HEK293T (cell line): ENCODE results near the gene ATP5PD.

Source experiments
- ARNT ChIP-seq: fragments of 450-650 bp; IDR thresholded peaks from 2 replicates; pipeline ENCODE4 v1.6.1; 2017; ENCODE audit warnings: mild to moderate bottlenecking
- BHLHE40 ChIP-seq: fragments of 450-650 bp; IDR thresholded peaks from 2 replicates; pipeline ENCODE4 v1.6.1; 2016; ENCODE audit warnings: mild to moderate bottlenecking, moderate library complexity, borderline replicate concordance
- CTBP1 ChIP-seq: fragments of 450-650 bp; IDR thresholded peaks from 2 replicates; pipeline ENCODE4 v1.6.1; 2016; ENCODE audit warnings: borderline replicate concordance
- FOXA1 ChIP-seq: fragments of 450-650 bp; IDR thresholded peaks from 2 replicates; pipeline ENCODE4 v1.6.1; 2016; ENCODE audit warnings: mild to moderate bottlenecking
- FOXM1 ChIP-seq: fragments of 450-650 bp; IDR thresholded peaks from 2 replicates; pipeline ENCODE4 v1.6.1; 2017; ENCODE audit warnings: mild to moderate bottlenecking, borderline replicate concordance
- NFRKB ChIP-seq: fragments of 450-650 bp; IDR thresholded peaks from 2 replicates; pipeline ENCODE4 v1.6.1; 2016; ENCODE audit warnings: mild to moderate bottlenecking, moderate library complexity
- SP1 ChIP-seq: fragments of 450-650 bp; IDR thresholded peaks from 2 replicates; pipeline ENCODE4 v1.6.1; 2017
- SUZ12 ChIP-seq: fragments of 450-650 bp; IDR thresholded peaks from 2 replicates; pipeline ENCODE4 v1.6.1; 2016; ENCODE audit warnings: mild to moderate bottlenecking
- TARDBP ChIP-seq: fragments of 450-650 bp; IDR thresholded peaks from 2 replicates; pipeline ENCODE4 v1.6.1; 2016
- ZNF384 ChIP-seq: fragments of 450-650 bp; IDR thresholded peaks from 2 replicates; pipeline ENCODE4 v1.6.1; 2016
- TF ChIP-seq, protein P1 (sequence below): fragments of 450-650 bp; IDR thresholded peaks from 2 replicates; pipeline ENCODE4 v1.6.1; 2016

DNA sequence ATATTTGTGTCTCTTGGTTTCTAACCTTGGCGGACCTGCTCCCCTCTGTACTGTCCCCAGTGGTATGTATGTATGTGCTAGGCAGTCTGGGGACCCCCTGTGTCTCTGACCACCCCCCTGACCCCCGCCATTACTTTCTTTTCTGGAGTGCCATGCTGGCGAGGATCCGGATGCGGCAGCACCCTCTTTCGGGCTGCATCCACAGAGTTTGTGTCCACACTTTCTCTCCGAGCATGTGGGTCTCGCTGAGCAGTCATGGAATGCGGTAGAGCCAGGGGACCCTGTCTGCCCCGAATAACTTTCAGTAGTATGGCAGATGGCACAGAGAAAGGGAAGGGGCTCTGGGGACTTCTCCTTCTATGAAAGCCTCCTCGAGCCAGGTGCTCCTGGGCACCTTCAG, 17.3 kb upstream of the ATP5PD start:
- TF ChIP-seq BHLHE40 (no peak), FOXM1 (no peak), TARDBP (no peak), ZNF384 (no peak), SUZ12 (no peak), FOXA1 (no peak), SP1 (no peak), NFRKB (no peak), CTBP1 (no peak), ARNT (no peak)
- TF ChIP-seq, protein P1, sequence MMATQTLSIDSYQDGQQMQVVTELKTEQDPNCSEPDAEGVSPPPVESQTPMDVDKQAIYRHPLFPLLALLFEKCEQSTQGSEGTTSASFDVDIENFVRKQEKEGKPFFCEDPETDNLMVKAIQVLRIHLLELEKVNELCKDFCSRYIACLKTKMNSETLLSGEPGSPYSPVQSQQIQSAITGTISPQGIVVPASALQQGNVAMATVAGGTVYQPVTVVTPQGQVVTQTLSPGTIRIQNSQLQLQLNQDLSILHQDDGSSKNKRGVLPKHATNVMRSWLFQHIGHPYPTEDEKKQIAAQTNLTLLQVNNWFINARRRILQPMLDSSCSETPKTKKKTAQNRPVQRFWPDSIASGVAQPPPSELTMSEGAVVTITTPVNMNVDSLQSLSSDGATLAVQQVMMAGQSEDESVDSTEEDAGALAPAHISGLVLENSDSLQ, result no peak
